Chondrocyte (in vitro differentiated cells): ENCODE results near the gene RHOT2. TPM values are rescaled to one million over a fixed set of nuclear protein-coding genes. Genes with fewer than 3 reads are reported as not detected.

Experiments
- DNase-seq: peaks from one replicate; pipeline ENCODE4 v3.0.0; 2021; ENCODE audit warnings: mixed read lengths, low spot score
- H3K27ac Mint-ChIP-seq: one replicate; pipeline ENCODE4 v1.8.0; 2021; ENCODE audit warnings: mild to moderate bottlenecking, moderate library complexity, mixed read lengths; ENCODE audit not compliant: unreplicated experiment
- H3K27me3 Mint-ChIP-seq: 2 replicates; pipeline ENCODE4 v1.8.0; 2021; ENCODE audit warnings: low read depth, mixed read lengths
- H3K36me3 Mint-ChIP-seq: 2 replicates; pipeline ENCODE4 v1.8.0; 2021; ENCODE audit warnings: low read depth, mixed read lengths
- H3K4me1 Mint-ChIP-seq: 2 replicates; pipeline ENCODE4 v1.8.0; 2021; ENCODE audit warnings: low read depth, mild to moderate bottlenecking, mixed read lengths
- H3K4me3 Mint-ChIP-seq: one replicate; pipeline ENCODE4 v1.8.0; 2021; ENCODE audit warnings: mild to moderate bottlenecking, moderate library complexity, mixed read lengths; ENCODE audit not compliant: unreplicated experiment
- H3K9me3 Mint-ChIP-seq: 2 replicates; pipeline ENCODE4 v1.8.0; 2021; ENCODE audit warnings: low read depth, mixed read lengths
- total RNA-seq: library from RNA; stranded (reverse); gene quantifications from 3 replicates; pipeline ENCODE4 v1.2.1, GENCODE V29; 2021
- TF ChIP-seq, protein P1 (sequence below): fragments of 200-600 bp; sonication (generic); IDR thresholded peaks from 2 replicates; pipeline ENCODE4 v1.5.0; 2021; ENCODE audit warnings: antibody characterized with exemption, mild to moderate bottlenecking, moderate library complexity

RHOT2 gene
- total RNA-seq, 1 donor from 2014 or later, result 101 TPM

DNA sequence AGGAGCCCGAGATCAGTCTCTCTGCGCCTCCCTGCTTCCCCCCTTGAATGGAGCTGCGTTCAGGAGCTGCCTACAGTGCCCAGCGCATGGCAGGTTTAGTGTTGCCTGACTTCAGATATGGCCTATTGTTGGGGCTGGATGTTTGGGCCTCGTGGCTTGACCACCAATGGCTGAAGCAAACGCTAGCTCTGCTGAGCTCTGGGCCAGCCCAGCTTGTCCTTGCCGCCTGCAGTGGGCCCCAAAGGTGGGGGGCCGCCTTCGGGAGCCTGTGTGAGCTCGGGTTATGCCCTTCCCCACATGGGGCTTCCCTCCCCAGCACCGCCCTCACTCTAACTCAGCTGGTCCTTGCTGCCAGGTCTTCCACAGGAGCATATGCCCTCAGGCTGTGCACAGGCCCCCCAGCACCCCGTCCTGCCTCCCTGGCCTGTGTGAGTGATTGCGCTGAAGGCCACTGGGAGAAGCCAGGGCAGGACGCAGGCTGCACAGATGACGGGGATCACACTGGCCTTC, 29.8 kb upstream of the RHOT2 start:
- TF ChIP-seq, protein P1, sequence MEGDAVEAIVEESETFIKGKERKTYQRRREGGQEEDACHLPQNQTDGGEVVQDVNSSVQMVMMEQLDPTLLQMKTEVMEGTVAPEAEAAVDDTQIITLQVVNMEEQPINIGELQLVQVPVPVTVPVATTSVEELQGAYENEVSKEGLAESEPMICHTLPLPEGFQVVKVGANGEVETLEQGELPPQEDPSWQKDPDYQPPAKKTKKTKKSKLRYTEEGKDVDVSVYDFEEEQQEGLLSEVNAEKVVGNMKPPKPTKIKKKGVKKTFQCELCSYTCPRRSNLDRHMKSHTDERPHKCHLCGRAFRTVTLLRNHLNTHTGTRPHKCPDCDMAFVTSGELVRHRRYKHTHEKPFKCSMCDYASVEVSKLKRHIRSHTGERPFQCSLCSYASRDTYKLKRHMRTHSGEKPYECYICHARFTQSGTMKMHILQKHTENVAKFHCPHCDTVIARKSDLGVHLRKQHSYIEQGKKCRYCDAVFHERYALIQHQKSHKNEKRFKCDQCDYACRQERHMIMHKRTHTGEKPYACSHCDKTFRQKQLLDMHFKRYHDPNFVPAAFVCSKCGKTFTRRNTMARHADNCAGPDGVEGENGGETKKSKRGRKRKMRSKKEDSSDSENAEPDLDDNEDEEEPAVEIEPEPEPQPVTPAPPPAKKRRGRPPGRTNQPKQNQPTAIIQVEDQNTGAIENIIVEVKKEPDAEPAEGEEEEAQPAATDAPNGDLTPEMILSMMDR, result no peak
- no peaks in the 10 kb centered on the region for H3K27me3 Mint-ChIP-seq
- H3K9me3 Mint-ChIP-seq, result no peaks in the 10 kb centered on the region
- no peaks in the 10 kb centered on the region for H3K36me3 Mint-ChIP-seq
- no peak overlapping the region for H3K4me3 Mint-ChIP-seq
- no peak for DNase-seq
- H3K4me1 Mint-ChIP-seq, result peaks cover 14% of the 10 kb centered on the region
- no peak overlapping the region for H3K27ac Mint-ChIP-seq

DNA sequence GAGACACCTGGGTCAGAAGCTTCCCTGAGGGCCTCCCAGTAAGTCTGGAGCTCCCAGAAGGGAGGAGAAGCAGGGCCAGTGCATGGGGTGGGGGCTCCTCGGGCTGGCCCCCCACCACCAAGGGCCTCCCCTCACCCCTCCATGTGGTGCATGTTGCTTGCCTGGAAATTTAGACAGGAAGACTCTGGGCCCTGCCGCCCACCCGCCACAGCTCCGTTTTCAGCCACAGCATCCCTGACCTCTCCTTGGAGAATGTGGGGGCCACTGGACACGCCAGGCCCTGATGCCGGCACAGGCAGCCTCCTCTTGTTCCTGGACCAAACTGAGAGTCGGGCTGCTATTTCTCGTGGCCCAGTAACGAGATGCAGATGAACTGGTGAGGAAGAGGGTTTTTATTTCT, 29.1 kb upstream of the RHOT2 start:
- TF ChIP-seq, protein P1, result no peak
- Mint-ChIP-seq H3K36me3 (no peaks in the 10 kb centered on the region), H3K27ac (no peak overlapping the region), H3K9me3 (no peaks in the 10 kb centered on the region), H3K4me1 (peaks cover 14% of the 10 kb centered on the region), H3K27me3 (no peaks in the 10 kb centered on the region), H3K4me3 (no peak overlapping the region)
- no peak for DNase-seq

DNA sequence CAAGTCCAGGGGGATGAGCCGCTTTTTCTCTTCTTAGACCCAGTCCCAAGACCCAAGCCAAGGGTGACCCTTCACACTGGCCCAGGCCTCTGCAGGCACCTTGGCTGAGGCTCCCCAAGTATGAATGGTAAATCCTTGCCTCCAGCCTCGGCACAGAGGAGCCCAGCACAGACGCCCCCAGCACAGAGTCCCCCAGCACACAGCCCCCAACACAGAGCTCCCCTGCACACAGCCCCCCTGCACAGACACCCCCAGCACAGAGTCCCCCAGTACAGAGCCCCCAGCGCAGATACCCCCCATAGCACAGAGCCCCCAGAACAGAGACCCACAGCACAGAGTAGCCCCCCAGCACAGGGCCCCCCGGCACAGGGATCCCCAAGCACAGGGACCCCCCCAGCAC, 27.3 kb upstream of the RHOT2 start:
- H3K4me3 Mint-ChIP-seq, result peak overlapping the region; percentile 22
- H3K36me3 Mint-ChIP-seq, result no peaks in the 10 kb centered on the region
- TF ChIP-seq, protein P1, result no peak
- H3K9me3 Mint-ChIP-seq, result no peaks in the 10 kb centered on the region
- H3K27me3 Mint-ChIP-seq, result no peaks in the 10 kb centered on the region
- no peak for DNase-seq
- H3K27ac Mint-ChIP-seq, result no peak overlapping the region
- peaks cover 8% of the 10 kb centered on the region for H3K4me1 Mint-ChIP-seq

DNA sequence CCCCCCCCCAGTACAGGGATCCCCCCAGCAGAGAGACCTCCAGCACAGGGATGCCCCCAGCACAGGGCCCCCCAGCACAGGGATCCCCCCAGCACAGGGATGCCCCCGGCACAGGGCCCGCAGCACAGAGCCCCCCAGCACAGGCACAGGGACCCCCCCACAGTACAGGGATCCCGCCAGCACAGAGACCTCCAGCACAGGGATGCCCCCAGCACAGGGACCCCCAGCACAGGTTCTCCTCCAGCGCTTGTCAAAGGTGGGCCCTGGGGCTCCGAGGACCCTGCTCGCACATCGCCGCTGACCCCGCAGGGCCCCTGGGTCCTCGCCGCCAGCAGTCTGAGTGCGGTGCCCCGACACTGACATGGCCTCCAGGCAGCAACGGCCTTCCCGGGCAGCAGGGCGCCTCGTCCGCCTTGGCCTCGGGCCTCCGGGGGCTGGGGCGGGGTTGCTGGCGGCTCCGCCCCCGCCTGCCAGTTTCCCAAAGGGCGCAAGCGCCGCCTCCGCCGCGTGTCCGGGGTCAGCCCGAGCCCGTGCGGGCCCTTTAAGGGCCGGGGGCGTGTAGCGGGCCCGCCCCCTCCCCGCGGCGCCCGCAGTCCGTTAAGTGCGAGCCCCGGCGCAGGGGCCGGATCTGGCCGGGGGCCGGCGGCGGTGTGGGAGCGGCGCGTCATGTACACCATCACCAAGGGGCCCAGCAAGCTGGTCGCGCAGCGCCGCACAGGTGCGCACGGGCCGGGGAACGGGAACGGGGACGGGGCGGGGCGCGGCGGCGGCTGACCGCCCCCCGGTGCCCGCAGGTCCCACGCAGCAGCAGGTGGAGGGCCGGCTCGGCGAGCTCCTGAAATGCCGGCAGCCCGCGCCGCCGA, 26.4 kb upstream of the RHOT2 start, which contains the start of gene MCRIP2:
TSS of gene MCRIP2 (plus strand) at position 503 of the 863 bp plus-strand sequence. CDS start at position 667, 164 bp downstream.
- Mint-ChIP-seq H3K27ac (no peak within 1 kb of the TSS), H3K4me3 (peak within 1 kb of the TSS; percentile 66), H3K4me1 (peaks cover 6% of the 10 kb centered on the region), H3K36me3 (no peaks in the 10 kb centered on the region), H3K9me3 (no peaks in the 10 kb centered on the region), H3K27me3 (no peaks in the 10 kb centered on the region)
- no peak for DNase-seq
- TF ChIP-seq, protein P1, result no peak

DNA sequence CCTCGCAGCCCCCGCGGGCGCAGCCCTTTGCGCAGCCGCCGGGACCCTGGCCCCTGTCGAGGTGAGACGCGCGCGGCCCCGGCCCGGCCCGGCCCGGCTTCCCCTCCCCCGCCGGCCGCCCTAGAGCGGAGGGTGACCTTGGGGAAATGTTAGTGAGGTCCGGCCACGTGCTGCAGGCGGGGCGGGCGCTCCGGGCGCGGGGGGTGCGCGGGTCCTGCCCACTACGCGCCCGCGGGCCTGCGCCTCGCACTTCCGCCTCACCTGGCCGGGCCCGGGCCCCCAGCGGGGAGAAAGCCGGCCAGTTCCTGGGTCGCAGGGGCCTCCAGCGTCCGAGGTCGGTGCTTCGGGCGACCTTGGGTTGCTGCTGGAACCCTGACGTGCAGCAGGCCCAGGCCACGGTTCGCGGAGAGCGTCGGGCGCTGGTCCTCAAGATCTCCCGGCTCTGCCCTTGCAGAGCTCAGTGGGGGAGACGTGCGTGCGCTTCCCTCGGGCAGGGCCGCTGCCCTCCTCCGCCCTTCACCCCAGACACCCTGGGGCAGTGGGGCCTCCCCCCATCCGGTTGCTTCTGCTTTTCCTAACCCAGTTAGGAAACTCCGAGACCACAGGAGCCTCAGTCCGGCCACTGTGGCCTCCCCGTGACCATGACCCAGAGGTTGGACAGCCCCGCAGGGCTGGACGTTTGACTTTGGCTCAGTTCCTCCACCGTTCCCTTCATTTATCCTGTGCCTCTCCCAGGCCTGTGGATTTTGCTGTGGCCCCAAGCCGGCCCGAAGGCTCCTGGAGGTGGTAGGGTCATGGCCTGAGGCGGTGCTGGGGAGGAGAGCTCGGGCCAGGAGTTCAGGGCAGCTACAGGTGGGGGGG, 25.5 kb upstream of the RHOT2 start:
- Mint-ChIP-seq H3K36me3 (no peaks in the 10 kb centered on the region), H3K27ac (no peak overlapping the region), H3K9me3 (no peaks in the 10 kb centered on the region), H3K4me1 (peaks cover 5% of the 10 kb centered on the region), H3K4me3 (peak overlapping the region; percentile 66), H3K27me3 (no peaks in the 10 kb centered on the region)
- TF ChIP-seq, protein P1, result no peak
- DNase-seq, result no peak
